NCI-H345 treated with DMSO at 0.1 percent for 48 hours (cell line): ENCODE results near the gene COL26A1.
"Not testable (repeated sequence)": the region's sequence is repeated elsewhere in the genome, so short reads cannot be mapped to it uniquely, and the experiment has no call there.

Source experiments
- DNase-seq: peaks from one replicate; lab custom pipeline; 2025; ENCODE audit not compliant: unreplicated experiment; lab: John Stamatoyannopoulos, UW

COL26A1 gene

GRCh38 chr7:101547916-101548661 is 185.4 kb downstream of the COL26A1 start:
- no peak for DNase-seq

- no peak for DNase-seq
Observed at GRCh38 chr7:101549734-101550133, 187.1 kb downstream of the COL26A1 start.

- DNase-seq = no peak
Observed at GRCh38 chr7:101550641-101551541, 188.2 kb downstream of the COL26A1 start.

GRCh38 chr7:101553018-101553770 is 190.5 kb downstream of the COL26A1 start:
- no peak for DNase-seq

GRCh38 chr7:101553771-101554445 is 191.2 kb downstream of the COL26A1 start:
- no peak for DNase-seq

GRCh38 chr7:101554584-101555268 is 192.1 kb downstream of the COL26A1 start:
- no peak for DNase-seq

DNA sequence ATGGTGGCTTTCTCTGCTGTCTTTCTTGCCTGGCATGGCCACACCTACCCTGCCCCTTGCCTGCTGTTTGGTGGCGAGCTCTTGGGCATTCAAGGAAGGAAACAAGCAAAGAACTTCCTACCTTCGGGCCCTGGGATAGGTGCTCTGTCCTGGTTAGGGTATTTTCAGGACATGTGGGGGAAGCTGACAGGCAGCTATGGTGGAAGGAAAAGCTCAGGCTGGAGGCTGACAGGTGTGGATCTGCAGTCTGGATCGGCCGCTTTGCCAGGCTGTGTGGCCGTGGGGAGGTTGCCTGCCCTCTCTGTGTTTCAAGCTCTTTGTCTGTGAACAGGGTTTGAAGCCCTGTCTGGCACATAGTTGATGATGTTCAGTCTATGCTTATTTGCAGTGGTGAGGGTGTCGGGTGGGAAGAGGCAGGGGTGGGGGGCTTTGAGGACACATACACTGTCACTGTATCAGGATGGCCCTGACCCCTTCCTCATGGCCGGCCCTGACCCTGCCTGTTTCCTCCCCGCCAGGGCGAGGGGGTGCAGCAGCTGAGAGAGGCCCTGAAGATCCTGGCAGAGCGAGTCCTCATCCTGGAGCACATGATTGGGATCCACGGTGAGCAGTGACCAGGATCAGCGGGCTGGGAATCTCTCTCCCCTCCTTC is 192.7 kb downstream of the COL26A1 start:
- DNase-seq = no peak

DNA sequence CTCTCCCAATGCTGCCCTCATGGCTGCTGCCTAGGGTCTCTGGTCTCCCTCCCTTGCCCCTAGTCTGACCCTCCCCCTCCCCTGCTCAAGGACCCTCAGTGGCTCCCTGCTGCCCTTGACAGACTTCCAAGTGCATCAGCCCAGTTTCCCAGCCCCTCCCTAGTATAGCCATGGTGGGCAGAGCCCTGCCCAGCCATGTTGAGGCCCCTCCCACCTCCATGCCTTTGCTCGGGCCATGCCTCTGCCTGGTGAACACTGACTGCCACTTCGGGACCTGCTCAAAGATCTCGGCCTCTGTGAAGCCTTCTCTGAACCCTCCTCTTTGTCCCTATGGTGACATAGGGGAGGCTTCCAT is 193.2 kb downstream of the COL26A1 start:
- no peak for DNase-seq

- no peak for DNase-seq
Observed at GRCh38 chr7:101556453-101556968, 193.8 kb downstream of the COL26A1 start.

DNA sequence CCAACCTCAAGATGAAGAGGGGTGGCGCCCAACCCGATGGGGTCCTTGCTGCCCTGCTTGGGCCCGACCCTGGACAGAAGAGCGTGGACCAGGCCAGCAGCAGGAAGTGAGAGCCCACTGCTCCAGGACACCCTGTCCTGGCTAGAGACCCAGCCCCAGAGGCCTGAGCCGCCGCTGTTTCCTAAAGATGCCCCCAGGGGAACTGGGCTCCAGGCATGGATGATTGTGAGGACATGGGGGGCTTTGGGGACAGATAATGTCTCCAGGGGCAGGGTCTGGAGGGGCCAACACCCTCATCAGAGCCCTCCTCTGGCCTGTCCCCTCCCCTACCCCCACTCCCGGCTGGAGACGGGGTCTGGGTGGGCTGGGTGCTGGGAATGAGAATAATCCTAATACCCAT is 194.7 kb downstream of the COL26A1 start:
- no peak for DNase-seq

DNA sequence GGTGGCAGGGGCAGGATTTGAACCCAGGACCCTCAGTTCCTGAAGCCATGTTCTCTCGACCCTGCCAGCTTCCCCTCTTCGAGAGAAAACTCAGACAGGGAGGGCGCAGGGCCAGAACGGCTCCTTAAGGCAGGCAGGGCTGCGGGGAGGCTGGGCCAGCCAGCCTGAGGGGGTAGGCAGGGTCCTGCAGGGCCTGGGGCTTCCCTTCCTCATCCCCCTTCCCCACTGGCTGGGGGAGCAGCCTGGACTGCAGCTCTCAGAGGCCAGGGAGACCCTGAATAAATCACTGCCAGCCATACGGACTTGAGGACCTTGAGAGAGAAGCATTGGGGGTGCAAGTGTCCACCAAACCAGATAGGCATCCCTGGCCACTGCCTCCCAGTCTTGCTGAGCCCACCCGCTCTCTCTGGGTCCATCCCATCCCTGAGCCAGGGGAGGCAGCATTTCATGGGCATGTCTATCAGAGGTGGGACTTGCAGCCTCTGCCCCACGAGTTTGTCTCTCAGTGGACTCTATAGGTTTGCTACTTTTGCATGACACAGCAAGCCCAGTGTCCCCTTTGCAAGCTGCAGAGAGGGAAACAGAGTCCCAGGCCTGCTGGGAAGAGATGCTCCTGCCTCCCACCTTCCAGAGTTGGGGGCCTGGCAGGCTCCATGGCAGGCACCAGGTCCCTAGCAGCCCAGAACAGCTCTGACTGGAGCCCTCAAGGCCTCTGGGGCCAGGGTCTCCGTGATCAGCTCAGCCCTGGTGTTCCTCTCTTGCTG is 195.5 kb downstream of the COL26A1 start:
- no peak for DNase-seq

GRCh38 chr7:101558742-101559325 is 196.2 kb downstream of the COL26A1 start:
- no peak for DNase-seq

DNA sequence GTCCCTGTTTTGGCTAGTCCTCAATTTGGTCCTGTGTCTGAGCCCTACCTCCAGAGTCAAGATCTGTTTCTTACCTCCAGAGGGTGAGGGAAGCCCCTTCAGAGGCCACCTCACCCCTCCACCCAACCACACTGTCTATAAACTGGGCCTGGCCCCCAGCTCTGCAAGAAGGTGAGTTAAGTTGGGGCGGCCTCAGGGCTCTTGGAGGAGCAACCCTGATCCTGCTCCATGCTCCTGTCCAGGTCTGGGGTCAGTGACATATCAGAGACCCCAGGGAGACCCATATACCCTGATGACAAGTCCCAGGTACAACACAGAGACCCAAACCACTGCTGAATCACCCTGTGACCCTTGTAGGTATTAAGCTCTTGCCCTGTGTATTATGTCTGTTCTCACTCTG is 196.9 kb downstream of the COL26A1 start:
- DNase-seq = no peak

- not testable (repeated sequence) for DNase-seq
Observed at GRCh38 chr7:101560021-101560420, 197.3 kb downstream of the COL26A1 start.

DNA sequence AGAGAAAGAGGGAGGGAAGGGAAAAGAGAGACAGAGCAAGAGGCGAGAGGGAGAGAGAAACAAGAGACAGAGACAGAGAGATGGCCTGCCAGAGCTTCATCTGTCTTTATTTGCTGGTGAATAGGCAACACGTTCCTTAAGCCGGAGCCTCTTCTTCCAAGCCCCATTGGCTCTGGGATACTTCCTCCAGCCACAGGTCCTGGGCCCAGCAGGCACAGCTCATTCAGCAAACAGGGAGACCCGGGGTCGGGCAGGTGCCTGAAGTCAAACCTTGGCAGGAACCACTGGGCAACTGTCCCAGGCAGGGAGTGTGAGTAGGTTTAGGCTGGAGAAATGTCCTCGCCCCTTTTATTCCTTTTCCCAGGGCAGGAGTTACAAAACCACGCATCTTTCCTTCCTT is 198.2 kb downstream of the COL26A1 start:
- DNase-seq = no peak

- not testable (repeated sequence) for DNase-seq
Observed at GRCh38 chr7:101561293-101561692, 198.6 kb downstream of the COL26A1 start.

GRCh38 chr7:101562531-101563197 is 200.0 kb downstream of the COL26A1 start:
- no peak for DNase-seq
